ENCODE measurements around the gene PKDCC.
A peak's percentile ranks its signal among the peaks of the same experiment; 100 is the strongest.

PKDCC gene

DNA sequence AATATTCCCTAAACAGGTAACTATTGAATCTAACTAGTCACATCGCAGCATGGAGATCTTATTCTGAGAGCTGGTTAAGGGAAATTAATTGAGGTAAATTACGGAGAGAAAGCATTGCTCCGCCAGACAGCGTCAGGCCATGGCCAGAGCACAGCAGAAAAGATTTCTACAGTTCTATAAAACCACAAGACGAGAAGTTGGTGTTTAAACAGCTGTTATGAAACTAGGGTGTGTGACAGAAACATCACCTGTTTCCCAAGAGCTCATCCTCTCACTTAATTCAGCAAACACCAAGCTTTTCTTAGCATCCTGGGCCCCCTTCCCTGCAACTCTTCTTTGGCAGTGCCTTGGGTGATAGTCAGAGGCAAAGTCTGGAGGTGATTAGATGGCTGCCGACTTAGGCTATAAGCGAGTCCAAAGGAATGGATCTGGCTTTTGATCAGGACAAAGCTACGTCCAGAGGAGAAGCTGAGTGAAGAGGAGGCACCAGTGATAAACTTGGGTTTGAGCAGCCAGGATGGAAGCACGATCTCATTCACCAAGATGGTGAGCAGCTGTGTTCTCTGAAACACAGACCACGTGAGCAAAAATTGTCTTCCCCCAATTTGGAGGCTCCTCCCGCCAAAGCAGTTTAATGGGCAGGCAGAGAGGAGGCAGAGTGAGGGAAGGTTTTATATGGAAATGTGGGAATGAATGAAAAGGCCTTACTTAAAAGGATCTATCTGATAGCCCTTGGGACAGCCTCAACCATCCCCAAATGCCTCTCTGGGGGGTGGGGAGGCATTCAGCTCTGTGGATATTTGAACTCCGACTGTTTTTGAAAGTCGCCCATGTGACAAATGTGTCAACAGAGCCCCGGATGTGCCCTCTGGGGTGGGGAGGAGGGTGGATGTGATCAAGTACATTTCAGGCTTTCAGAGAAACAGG is 57.8 kb downstream of the PKDCC start:
- Histone ChIP-seq H3K27me3 (ENCODE audit: control insufficient read depth in 2 of 2, insufficient read depth in 2 of 2, low read length in 2 of 2) (no peaks in the 10 kb centered on the region), H3K36me3 (ENCODE audit: control insufficient read depth in 2 of 2, insufficient read depth in 2 of 2, low read length in 2 of 2) (no peaks in the 10 kb centered on the region), H3K9ac (ENCODE audit: low read depth in 1 of 2, low read length in 2 of 2) (peak overlapping the region in 1 of 2 donors; percentile 34), H3K9me3 (ENCODE audit: control insufficient read depth in 2 of 2, low read length in 2 of 2) (no peaks in the 10 kb centered on the region), H3K4me1 (ENCODE audit: control insufficient read depth in 2 of 2, insufficient read depth in 2 of 2, low read length in 2 of 2) (peaks cover 16 to 25% of the 10 kb centered on the region in 2 donors), H3K27ac (ENCODE audit: low read depth in 2 of 2, low read length in 2 of 2) (peak overlapping the region; percentile 74 to 83), H3K4me3 (ENCODE audit: low read length in 2 of 2) (peak overlapping the region; percentile 0 to 51)

DNA sequence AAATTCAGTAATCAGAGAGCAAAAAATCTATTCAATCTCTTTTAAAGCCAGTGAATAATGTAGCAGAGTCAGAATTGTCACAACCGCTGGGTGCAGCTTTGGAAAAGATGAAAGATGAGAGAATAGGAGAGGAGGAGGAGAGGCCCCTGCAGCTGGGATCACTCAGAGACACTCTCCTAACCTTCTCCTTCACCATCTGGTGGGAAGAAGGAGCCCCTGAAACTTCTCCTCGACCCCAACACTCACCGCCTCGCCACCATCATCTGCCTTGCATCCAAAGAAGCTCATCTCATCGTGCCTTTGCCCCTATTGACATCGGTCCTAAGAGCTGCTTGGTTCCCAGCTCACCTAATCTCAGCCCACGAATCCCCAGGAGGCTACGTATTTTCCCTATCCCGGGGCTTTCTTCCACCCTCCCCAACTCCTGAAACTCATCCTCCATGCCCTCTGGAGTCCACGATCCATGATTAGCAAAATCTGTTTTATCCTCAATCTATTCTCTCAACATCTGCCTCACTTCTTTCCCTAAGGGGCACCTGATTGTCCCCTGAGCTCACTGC is 58.5 kb downstream of the PKDCC start:
- H3K4me1 ChIP-seq (ENCODE audit: control insufficient read depth in 2 of 2, insufficient read depth in 2 of 2, low read length in 2 of 2) = peaks cover 16 to 21% of the 10 kb centered on the region in 2 donors
- peak overlapping the region; percentile 26 to 83 for H3K27ac ChIP-seq (ENCODE audit: low read depth in 2 of 2, low read length in 2 of 2)

DNA sequence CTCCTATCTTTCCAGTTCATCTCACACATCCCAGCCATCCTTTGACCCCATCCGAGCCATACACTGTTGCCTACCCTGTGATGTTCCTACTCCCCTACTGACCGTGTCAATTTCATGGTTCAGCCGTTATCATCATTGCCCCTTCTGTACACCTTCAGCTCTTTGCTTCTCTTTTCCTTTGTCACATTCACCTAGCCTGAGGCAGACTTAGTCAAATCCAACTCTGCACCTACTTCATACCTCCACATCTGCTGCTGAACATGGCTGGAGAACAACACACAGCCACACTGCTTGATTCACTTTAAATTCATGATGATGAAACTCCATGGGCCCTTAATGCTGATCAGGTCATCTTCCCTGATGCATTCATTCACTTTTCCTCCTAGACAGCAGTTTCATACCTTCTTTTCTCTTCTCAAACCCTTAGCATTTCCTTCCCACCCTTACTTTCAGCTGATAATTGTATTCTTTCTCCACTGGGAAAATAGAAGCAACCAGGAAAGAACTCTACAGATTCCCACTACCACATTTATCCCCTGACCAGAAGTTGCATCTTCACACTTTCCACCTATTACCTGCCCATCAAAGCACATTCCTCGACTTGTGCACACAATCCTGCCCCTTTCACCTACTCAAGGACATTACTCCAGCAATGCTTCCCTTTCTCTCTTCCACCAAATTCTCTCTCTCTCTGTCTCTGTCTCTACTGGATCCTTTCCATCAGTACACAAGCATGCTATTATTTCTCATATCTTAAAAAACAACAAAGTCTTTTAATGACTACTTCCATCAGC is 59.6 kb downstream of the PKDCC start:
- Histone ChIP-seq H3K4me1 (ENCODE audit: control insufficient read depth in 2 of 2, insufficient read depth in 2 of 2, low read length in 2 of 2) (peaks cover 13 to 16% of the 10 kb centered on the region in 2 donors), H3K27ac (ENCODE audit: low read depth in 2 of 2, low read length in 2 of 2) (peak overlapping the region in 1 of 2 donors; percentile 38), H3K36me3 (ENCODE audit: control insufficient read depth in 2 of 2, insufficient read depth in 2 of 2, low read length in 2 of 2) (no peaks in the 10 kb centered on the region), H3K27me3 (ENCODE audit: control insufficient read depth in 2 of 2, insufficient read depth in 2 of 2, low read length in 2 of 2) (no peaks in the 10 kb centered on the region), H3K9me3 (ENCODE audit: control insufficient read depth in 2 of 2, low read length in 2 of 2) (no peaks in the 10 kb centered on the region), H3K4me3 (ENCODE audit: low read length in 2 of 2) (no peak overlapping the region), H3K9ac (ENCODE audit: low read depth in 1 of 2, low read length in 2 of 2) (no peak overlapping the region)

More for the DNA sequence above, 58.5 kb downstream of the PKDCC start:
- Histone ChIP-seq H3K4me3 (ENCODE audit: low read length in 2 of 2) (no peak overlapping the region), H3K9me3 (ENCODE audit: control insufficient read depth in 2 of 2, low read length in 2 of 2) (no peaks in the 10 kb centered on the region), H3K36me3 (ENCODE audit: control insufficient read depth in 2 of 2, insufficient read depth in 2 of 2, low read length in 2 of 2) (no peaks in the 10 kb centered on the region), H3K9ac (ENCODE audit: low read depth in 1 of 2, low read length in 2 of 2) (peak overlapping the region in 1 of 2 donors; percentile 20), H3K27me3 (ENCODE audit: control insufficient read depth in 2 of 2, insufficient read depth in 2 of 2, low read length in 2 of 2) (no peaks in the 10 kb centered on the region)
